ENCODE results near the gene KRTAP10-11. TPM values are rescaled to one million over a fixed set of nuclear protein-coding genes. Genes with fewer than 3 reads are reported as not detected.

KRTAP10-11 gene
- total RNA-seq, 1 experiment from 2014 or later: not detected

- no peak overlapping the region for H3K4me3 ChIP-seq (ENCODE audit: low read depth, low read length)
- H3K36me3 ChIP-seq (ENCODE audit: control insufficient read depth, insufficient read depth, low read length): no peaks in the 10 kb centered on the region
- H3K4me1 ChIP-seq: no peaks in the 10 kb centered on the region
- Mint-ChIP-seq H3K4me3 (ENCODE audit: unreplicated experiment) (no peak overlapping the region), H3K36me3 (ENCODE audit: insufficient read depth, unreplicated experiment) (no peaks in the 10 kb centered on the region), H3K9me3 (ENCODE audit: unreplicated experiment) (no peaks in the 10 kb centered on the region), H3K4me1 (ENCODE audit: low read depth, unreplicated experiment) (no peaks in the 10 kb centered on the region), H3K27ac (ENCODE audit: unreplicated experiment) (no peak overlapping the region), H3K27me3 (ENCODE audit: insufficient read depth, unreplicated experiment) (peaks cover 33% of the 10 kb centered on the region)
- intact Hi-C loops (cut with micrococcal nuclease; ENCODE audit: unreplicated experiment): no loop called here
- no peaks in the 10 kb centered on the region for H3K9me3 ChIP-seq
- ChIA-PET CTCF (no interaction called here), POLR2A (interaction anchor here (0.6 kb wide), 1 partner anchor 50 kb away, joined by 3 read pairs; no protein-coding TSS in a partner anchor)
- TF ChIP-seq CTCF (IDR thresholded peaks at IDR 0.05; ENCODE audit: insufficient read depth in 1 of 2, low read depth in 1 of 2, low read length in 1 of 2, severe bottlenecking in 1 of 2, unreplicated experiment in 1 of 2): no peak
- no peaks in the 10 kb centered on the region for H3K27me3 ChIP-seq (replicated peaks; ENCODE audit: control insufficient read depth, insufficient read depth, low read length)
- DNase-seq: no peak
- BruUV-seq (replicated peaks): no TSS peak
Measured at GRCh38 chr21:44681152-44681551, 34.9 kb downstream of the KRTAP10-11 start.

- H3K4me1 Mint-ChIP-seq (ENCODE audit: low read depth, unreplicated experiment): no peaks in the 10 kb centered on the region
- H3K9me3 Mint-ChIP-seq (ENCODE audit: unreplicated experiment): no peaks in the 10 kb centered on the region
- no peak for TF ChIP-seq CTCF (IDR thresholded peaks at IDR 0.05; ENCODE audit: insufficient read depth in 1 of 2, low read depth in 1 of 2, low read length in 1 of 2, severe bottlenecking in 1 of 2, unreplicated experiment in 1 of 2)
- Histone ChIP-seq H3K4me3 (ENCODE audit: low read depth, low read length) (no peak within 1 kb of the TSS), H3K27me3 (replicated peaks; ENCODE audit: control insufficient read depth, insufficient read depth, low read length) (no peaks in the 10 kb centered on the region), H3K9me3 (no peaks in the 10 kb centered on the region), H3K4me1 (no peaks in the 10 kb centered on the region), H3K36me3 (ENCODE audit: control insufficient read depth, insufficient read depth, low read length) (no peaks in the 10 kb centered on the region)
- H3K4me3 Mint-ChIP-seq (ENCODE audit: unreplicated experiment): no peak within 1 kb of the TSS
- H3K27me3 Mint-ChIP-seq (ENCODE audit: insufficient read depth, unreplicated experiment): peaks cover 27% of the 10 kb centered on the region
- POLR2A ChIA-PET: no interaction called here
- CTCF ChIA-PET: no interaction called here
- no peaks in the 10 kb centered on the region for H3K36me3 Mint-ChIP-seq (ENCODE audit: insufficient read depth, unreplicated experiment)
- intact Hi-C loops (cut with micrococcal nuclease; ENCODE audit: unreplicated experiment): no loop called here
- no peak for DNase-seq
- BruUV-seq (replicated peaks): no TSS peak
- H3K27ac Mint-ChIP-seq (ENCODE audit: unreplicated experiment): no peak within 1 kb of the TSS
Measured at GRCh38 chr21:44681861-44682579, 35.8 kb downstream of the KRTAP10-11 start, which contains the start of gene KRTAP12-1. Gene KRTAP12-1 (minus strand): TSS chr21:44682163. CDS start chr21:44682123, 40 bp downstream.

- intact Hi-C loops (cut with micrococcal nuclease; ENCODE audit: unreplicated experiment): no loop called here
- CTCF ChIA-PET: no interaction called here
- H3K9me3 ChIP-seq: no peaks in the 10 kb centered on the region
- no peaks in the 10 kb centered on the region for H3K36me3 ChIP-seq (ENCODE audit: control insufficient read depth, insufficient read depth, low read length)
- Mint-ChIP-seq H3K4me1 (ENCODE audit: low read depth, unreplicated experiment) (no peaks in the 10 kb centered on the region), H3K27me3 (ENCODE audit: insufficient read depth, unreplicated experiment) (peaks cover 26% of the 10 kb centered on the region), H3K9me3 (ENCODE audit: unreplicated experiment) (no peaks in the 10 kb centered on the region), H3K4me3 (ENCODE audit: unreplicated experiment) (no peak overlapping the region), H3K36me3 (ENCODE audit: insufficient read depth, unreplicated experiment) (no peaks in the 10 kb centered on the region), H3K27ac (ENCODE audit: unreplicated experiment) (no peak overlapping the region)
- no peaks in the 10 kb centered on the region for H3K27me3 ChIP-seq (replicated peaks; ENCODE audit: control insufficient read depth, insufficient read depth, low read length)
- BruUV-seq (replicated peaks): no TSS peak
- POLR2A ChIA-PET: no interaction called here
- TF ChIP-seq CTCF (IDR thresholded peaks at IDR 0.05; ENCODE audit: insufficient read depth in 1 of 2, low read depth in 1 of 2, low read length in 1 of 2, severe bottlenecking in 1 of 2, unreplicated experiment in 1 of 2): no peak
- no peaks in the 10 kb centered on the region for H3K4me1 ChIP-seq
- H3K4me3 ChIP-seq (ENCODE audit: low read depth, low read length): no peak overlapping the region
- no peak for DNase-seq
Measured at GRCh38 chr21:44682580-44683151, 36.5 kb downstream of the KRTAP10-11 start.

Data from Caco-2 (cell line).